Cardiac septum (tissue), 1 donor: ENCODE measurements around the gene SRL. TPM values are rescaled to one million over a fixed set of nuclear protein-coding genes. Genes with fewer than 3 reads are reported as not detected.
"Not testable (repeated sequence)": the region's sequence is repeated elsewhere in the genome, so short reads cannot be mapped to it uniquely, and the experiment has no call there.

Experiments used
- DNase-seq: peaks from one replicate; pipeline ENCODE4 v3.0.0-alpha.2; 2020; ENCODE audit warnings: low spot score
- intact Hi-C: fragments of 100-400 bp; cut with DNase I; formaldehyde crosslinking; loops from one replicate; pipeline ENCODE4 v1.14.0; 2022
- total RNA-seq: library from RNA; stranded (reverse); fragmentation: NEBNext Ultra II Directional; extraction: Animal tissue kit (Norgen Biotek cat#: 25700); gene quantifications from one replicate; pipeline ENCODE4 v1.2.1, GENCODE V29; 2021
- donor health status: DM: no; HTN: no; CAD: no.

The SRL gene
- total RNA-seq, 1 donor from 2014 or later = 400 TPM

DNA sequence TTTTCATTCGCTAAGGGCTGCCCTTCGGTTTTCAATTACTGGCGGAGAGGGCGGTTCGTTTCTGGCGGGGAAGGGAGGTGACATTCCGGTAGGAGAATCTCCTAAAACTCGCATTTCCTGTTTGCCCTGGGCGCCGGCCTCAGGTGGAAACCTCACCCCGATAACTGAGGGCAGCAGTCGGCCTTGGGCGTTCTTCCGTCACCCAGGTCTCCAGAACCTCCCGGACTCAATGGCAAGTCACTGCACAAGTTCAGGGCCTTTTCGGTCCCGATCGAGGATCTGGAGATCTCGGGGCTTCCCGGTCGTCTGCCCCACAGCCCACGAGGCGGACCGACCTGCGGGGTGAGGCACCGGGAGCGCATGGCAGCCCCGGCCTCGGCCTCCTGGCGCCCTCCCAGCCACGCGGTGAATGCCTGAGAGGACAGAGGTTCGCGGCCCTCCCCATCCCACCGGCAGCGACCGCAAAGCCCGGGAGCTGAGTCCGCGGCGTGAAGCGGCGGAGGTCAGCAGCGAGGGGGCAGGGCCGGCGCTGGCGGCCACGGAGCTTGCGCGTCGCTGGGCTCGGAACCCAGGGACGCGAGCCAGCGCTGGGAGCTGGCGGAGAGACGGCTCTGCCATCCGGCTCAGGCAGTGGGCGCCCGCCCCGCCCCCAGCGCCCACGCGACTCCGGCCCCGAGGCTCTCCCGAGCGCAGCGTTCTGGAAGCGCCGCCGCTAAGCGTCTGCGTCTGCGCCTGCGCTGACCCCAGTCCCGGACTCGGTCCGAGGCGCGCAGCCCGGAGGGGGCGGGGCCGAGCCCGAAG lies 58.4 kb downstream of the SRL start:
- DNase-seq = peak; percentile 97
- intact Hi-C loops = loop anchor here (5.0 kb wide), 1 partner anchor 66 kb away; the partner anchor contains the start of gene ADCY9

- intact Hi-C loops = loop anchor here (5.0 kb wide), 1 partner anchor 65 kb away; the partner anchor contains the start of gene ADCY9
- no peak for DNase-seq
Observed at GRCh38 chr16:4182581-4183236, 59.2 kb downstream of the SRL start.

GRCh38 chr16:4180511-4180910 lies 61.4 kb downstream of the SRL start:
- DNase-seq = no peak
- intact Hi-C loops = loop anchor here (5.0 kb wide), 1 partner anchor 63 kb away; the partner anchor contains the start of gene ADCY9

GRCh38 chr16:4179763-4180260 lies 62.1 kb downstream of the SRL start:
- intact Hi-C loops = loop anchor here (5.0 kb wide), 1 partner anchor 63 kb away; the partner anchor contains the start of gene ADCY9
- DNase-seq = no peak

DNA sequence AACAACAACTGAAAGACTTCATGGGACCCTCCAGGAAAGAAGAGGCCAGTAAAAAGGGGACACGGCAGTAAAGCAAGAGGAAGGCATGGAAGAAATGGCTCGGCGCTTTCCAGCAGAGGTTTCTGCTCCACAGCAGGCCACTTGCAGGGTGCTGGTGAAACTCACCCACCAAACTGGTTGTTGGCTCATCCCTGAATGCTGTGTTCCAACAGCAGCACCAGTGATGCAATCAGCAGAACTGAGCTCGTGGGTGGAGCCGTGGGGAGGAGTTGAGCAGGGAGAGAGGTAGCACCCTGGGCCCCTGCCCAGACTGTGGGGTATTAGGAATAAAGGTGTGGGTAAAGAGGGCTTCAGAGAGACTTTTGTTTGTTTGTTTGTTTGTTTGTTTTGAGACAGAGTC lies 62.9 kb downstream of the SRL start:
- intact Hi-C loops = no loop called here
- no peak for DNase-seq

GRCh38 chr16:4178468-4179010 lies 63.3 kb downstream of the SRL start:
- intact Hi-C loops = no loop called here

GRCh38 chr16:4176906-4177417 lies 64.9 kb downstream of the SRL start:
- no peak for DNase-seq
- intact Hi-C loops = no loop called here

More at GRCh38 chr16:4178468-4179010, 63.3 kb downstream of the SRL start:
- DNase-seq = no peak

DNA sequence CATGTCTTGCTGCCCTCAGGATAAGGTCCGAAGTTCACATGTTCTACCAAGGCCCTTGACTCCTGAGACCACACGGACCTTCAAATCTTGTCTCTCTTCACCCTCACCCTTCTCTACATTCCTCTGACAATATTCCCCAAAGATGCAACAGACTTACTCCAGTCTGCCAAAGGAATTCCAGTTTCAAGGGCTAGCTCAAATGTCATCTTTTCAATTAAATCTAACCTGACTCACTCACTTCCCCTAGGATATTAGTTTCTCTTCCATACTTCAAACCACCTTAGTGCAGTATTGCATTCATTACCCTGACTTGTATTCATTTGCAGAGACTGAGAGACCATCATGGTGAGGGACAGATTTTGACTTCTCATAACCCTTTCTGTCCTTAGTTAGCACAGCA lies 66.0 kb downstream of the SRL start:
- intact Hi-C loops = no loop called here

GRCh38 chr16:4172070-4172469 lies 69.8 kb downstream of the SRL start:
- DNase-seq = no peak
- intact Hi-C loops = no loop called here

More for the DNA sequence above, 66.0 kb downstream of the SRL start:
- DNase-seq = no peak

DNA sequence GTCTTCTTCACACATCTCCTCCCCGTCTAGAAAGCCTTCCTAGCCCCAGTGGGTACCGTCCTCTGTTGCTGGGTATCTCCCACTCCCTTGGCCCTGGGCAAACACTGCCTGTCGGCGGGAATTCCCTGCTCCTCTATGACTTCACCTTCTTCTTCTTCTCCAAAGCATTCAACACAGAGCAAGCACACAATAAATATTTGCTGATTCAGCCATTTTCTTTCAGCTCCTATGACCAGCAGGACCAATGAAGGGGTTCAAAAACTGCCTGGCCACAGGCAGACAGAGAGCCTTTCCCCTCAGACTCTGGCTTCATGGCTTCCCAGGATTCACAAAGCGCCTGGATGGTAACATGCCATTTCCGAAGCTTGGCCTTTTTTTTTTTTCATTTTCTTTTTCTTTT lies 72.5 kb downstream of the SRL start:
- DNase-seq = no peak

GRCh38 chr16:4166821-4167220 lies 75.1 kb downstream of the SRL start:
- intact Hi-C loops = no loop called here
- no peak for DNase-seq

More for the DNA sequence above, 72.5 kb downstream of the SRL start:
- intact Hi-C loops = no loop called here

GRCh38 chr16:4160658-4161430 lies 81.0 kb downstream of the SRL start:
- DNase-seq = no peak
- intact Hi-C loops = no loop called here

DNA sequence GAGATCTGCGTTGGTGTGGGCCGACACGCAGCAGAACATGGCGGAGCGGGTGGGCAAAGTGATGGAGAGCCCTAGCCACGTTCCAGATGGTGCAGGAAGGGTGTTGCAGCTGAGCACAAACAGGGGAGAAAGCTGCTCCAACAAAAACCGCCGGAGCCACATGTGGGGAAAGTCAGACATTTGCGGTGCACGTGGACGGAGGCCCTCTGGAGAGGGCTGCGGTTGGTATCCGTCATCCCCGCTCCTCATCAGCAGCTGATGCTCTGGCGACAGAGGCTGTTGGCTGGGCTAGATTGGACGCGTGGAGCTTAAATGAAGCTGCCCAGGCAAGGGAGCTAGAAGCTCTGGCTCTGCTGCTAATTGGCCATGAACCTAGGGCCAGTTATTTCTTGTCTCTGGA lies 82.2 kb downstream of the SRL start:
- intact Hi-C loops = no loop called here
- DNase-seq = no peak

GRCh38 chr16:4158143-4159093 lies 83.5 kb downstream of the SRL start:
- intact Hi-C loops = no loop called here
- no peak for DNase-seq

GRCh38 chr16:4157376-4157825 lies 84.5 kb downstream of the SRL start:
- DNase-seq = no peak
- intact Hi-C loops = no loop called here

GRCh38 chr16:4156503-4156902 lies 85.4 kb downstream of the SRL start:
- intact Hi-C loops, DNase-seq: not testable (repeated sequence)

- DNase-seq, intact Hi-C loops: not testable (repeated sequence)
Observed at GRCh38 chr16:4153364-4153763, 88.5 kb downstream of the SRL start.

DNA sequence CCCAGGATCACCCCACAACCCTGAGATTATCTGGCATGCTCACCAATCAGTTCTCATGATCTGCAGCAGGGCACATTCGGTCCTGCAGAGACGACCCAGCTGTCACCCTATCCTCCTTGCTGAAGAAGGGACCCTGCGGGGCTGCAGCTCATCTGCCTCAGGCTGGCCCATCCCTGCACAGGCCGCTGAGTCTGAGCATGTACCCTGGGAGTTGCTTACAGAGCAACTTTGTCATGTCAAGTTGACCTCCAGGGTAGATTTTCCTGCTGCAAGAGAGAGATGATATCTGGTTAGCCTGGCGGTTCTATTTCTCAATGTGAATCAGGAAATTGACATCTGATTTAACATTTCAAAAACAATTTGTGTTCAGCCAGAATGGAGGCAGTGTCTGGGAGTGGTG lies 89.6 kb downstream of the SRL start:
- no peak for DNase-seq
- intact Hi-C loops = no loop called here
